OCI-LY7 (cell line): ENCODE results near the gene CMTM6.

Source experiments
- CTCF ChIP-seq: fragments of 200-600 bp; sonication (generic); conservative IDR thresholded peaks from 2 replicates; pipeline ENCODE4 v1.5.1; 2014; ENCODE audit warnings: mild to moderate bottlenecking, antibody characterized with exemption, low read length, moderate library complexity, mixed read lengths
- EZH2phosphoT487 ChIP-seq: fragments of 200-600 bp; sonication (generic); IDR thresholded peaks from 2 replicates; pipeline ENCODE4 v1.6.1; 2018; ENCODE audit warnings: low read depth, borderline replicate concordance, mild to moderate bottlenecking, mixed run types, antibody characterized with exemption, low read length, moderate library complexity, mixed read lengths

DNA sequence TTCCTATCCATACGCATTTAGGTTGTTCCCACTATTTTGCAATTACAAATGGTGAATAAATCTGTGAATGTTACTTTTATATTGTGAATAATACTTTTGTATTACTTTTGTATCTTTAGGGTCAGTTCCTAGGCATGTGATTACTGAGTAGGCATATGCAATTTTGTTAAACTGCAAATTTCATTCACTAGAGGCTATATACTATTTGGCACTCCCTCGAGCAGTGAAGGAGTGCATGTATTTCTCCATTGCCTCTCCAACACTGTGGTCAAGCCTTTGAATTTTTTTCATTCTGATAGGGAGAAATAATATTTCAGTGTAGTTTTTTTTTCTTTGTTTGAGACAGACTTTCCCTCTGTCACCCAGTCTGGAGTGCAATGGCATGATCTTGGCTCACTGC is 8.4 kb upstream of the CMTM6 start:
- no peak for TF ChIP-seq CTCF
- no peak for TF ChIP-seq EZH2phosphoT487
